Muscle layer of duodenum (tissue), 2 donors: ENCODE results near the gene RNF25.

Experiments used
- H3K27ac ChIP-seq: one replicate; pipeline ENCODE4 v1.7.0; 2013; ENCODE audit warnings: mild to moderate bottlenecking, low read length
- H3K27me3 ChIP-seq: one replicate; pipeline ENCODE4 v1.7.0; 2013; ENCODE audit warnings: low read depth, mild to moderate bottlenecking, control low read depth, low read length
- H3K36me3 ChIP-seq, 2 donors: one replicate each; pipeline ENCODE4 v1.7.0; 2013; ENCODE audit warnings: low read length in 2 of 2, control low read depth in 1 of 2, mild to moderate bottlenecking in 1 of 2; ENCODE audit not compliant: insufficient read depth in 2 of 2, control insufficient read depth in 1 of 2
- H3K4me1 ChIP-seq, 2 donors: one replicate each; pipeline ENCODE4 v1.7.0; 2013; ENCODE audit warnings: low read length in 2 of 2, mild to moderate bottlenecking in 2 of 2, control low read depth in 1 of 2, moderate library complexity in 1 of 2; ENCODE audit not compliant: insufficient read depth in 2 of 2, control insufficient read depth in 1 of 2
- H3K4me3 ChIP-seq, 2 donors: one replicate each; pipeline ENCODE4 v1.7.0; 2013; ENCODE audit warnings: low read length in 2 of 2, low read depth in 1 of 2, mild to moderate bottlenecking in 1 of 2
- H3K9me3 ChIP-seq, 2 donors: one replicate each; pipeline ENCODE4 v1.7.0; 2013; ENCODE audit warnings: low read length in 2 of 2, control low read depth in 1 of 2, mild to moderate bottlenecking in 1 of 2; ENCODE audit not compliant: control insufficient read depth in 1 of 2
- donor health status: healthy.

RNF25 gene, protein sequence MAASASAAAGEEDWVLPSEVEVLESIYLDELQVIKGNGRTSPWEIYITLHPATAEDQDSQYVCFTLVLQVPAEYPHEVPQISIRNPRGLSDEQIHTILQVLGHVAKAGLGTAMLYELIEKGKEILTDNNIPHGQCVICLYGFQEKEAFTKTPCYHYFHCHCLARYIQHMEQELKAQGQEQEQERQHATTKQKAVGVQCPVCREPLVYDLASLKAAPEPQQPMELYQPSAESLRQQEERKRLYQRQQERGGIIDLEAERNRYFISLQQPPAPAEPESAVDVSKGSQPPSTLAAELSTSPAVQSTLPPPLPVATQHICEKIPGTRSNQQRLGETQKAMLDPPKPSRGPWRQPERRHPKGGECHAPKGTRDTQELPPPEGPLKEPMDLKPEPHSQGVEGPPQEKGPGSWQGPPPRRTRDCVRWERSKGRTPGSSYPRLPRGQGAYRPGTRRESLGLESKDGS

DNA sequence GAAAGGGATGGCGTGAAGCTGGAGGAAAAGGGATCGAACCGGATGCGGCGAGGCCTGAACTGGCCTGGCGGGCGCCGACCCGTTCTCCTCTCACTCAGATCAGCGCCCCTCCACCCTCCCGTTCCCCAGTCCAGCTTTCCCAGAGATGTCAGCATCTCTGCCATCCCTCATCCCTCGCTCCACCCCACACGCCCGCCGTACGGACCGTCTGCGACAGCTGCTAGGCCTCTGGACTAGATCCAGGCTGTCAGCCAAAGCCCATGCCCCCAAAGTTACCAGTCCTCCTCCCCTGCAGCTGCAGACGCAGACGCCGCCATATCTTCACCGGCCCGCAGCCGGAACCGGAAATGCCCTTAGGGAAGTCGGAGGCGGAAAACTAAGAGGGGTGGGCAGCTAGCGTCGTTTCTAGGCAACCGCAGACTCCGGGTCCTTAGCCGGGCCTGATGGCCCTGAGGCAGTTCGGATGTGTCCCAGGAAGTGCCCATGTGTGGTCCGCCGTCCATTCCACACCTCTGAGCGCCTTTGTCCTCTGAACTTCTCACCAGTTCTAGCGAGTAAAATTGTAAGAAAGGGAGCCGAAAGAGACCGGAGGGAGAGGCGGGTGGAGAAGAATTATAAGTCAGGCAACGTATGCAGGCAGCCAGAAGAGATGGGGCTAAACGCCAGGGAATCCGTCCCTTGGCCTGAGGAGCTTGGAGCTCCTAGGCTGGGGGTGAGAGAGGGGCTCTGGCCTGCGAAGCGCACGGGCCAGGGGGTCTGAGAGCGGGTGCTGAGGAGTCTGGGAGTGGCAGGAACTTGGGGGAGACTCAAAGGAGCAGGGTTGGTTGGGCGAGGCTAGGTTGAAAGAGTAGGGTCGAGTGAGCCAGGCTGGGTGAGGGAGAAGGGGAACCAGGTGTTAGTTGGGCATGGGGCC lies at the start of gene RNF25, which contains the start of gene STK36:
Gene RNF25, minus strand, starts transcription at position 349 of the 913 bp plus-strand sequence. Its CDS starts 32 bp downstream, at position 317.
Gene STK36, plus strand, starts transcription at position 433 of the 913 bp plus-strand sequence. CDS start 744 bp downstream, outside the sequence.
- peaks cover 5 to 22% of the 10 kb centered on the region in 2 donors for H3K4me1 ChIP-seq
- peaks cover 10 to 27% of the 10 kb centered on the region in 2 donors for H3K36me3 ChIP-seq
- H3K27me3 ChIP-seq: no peaks in the 10 kb centered on the region
- H3K4me3 ChIP-seq: peak within 1 kb of the TSS; percentile 95 to 98
- no peaks in the 10 kb centered on the region for H3K9me3 ChIP-seq
- peak within 1 kb of the TSS; percentile 76 for H3K27ac ChIP-seq

DNA sequence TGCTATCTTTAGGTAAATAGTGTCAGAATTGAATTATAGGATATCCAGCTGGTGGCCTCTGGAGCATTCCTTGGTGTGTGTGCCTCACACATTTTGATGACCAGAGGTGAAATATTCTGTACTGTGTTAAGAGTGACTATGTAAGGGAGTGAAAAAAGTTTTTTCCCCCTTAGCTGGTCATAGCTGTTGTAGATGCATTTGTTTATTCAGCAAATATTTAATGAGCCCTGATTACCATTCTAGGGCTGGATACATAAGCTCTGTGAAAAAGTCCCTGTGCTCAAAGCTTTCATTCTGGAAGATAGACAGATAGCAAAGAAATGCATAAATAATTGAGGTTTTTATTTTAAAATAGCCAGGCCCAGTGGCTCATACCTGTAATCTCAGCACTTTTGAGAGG lies 49.7 kb upstream of the RNF25 start:
- H3K4me3 ChIP-seq: no peak overlapping the region
- no peaks in the 10 kb centered on the region for H3K27me3 ChIP-seq
- H3K9me3 ChIP-seq: peaks cover 0 to 8% of the 10 kb centered on the region in 2 donors
- no peaks in the 10 kb centered on the region for H3K36me3 ChIP-seq
- no peak overlapping the region for H3K27ac ChIP-seq
- peaks cover 0 to 6% of the 10 kb centered on the region in 2 donors for H3K4me1 ChIP-seq

DNA sequence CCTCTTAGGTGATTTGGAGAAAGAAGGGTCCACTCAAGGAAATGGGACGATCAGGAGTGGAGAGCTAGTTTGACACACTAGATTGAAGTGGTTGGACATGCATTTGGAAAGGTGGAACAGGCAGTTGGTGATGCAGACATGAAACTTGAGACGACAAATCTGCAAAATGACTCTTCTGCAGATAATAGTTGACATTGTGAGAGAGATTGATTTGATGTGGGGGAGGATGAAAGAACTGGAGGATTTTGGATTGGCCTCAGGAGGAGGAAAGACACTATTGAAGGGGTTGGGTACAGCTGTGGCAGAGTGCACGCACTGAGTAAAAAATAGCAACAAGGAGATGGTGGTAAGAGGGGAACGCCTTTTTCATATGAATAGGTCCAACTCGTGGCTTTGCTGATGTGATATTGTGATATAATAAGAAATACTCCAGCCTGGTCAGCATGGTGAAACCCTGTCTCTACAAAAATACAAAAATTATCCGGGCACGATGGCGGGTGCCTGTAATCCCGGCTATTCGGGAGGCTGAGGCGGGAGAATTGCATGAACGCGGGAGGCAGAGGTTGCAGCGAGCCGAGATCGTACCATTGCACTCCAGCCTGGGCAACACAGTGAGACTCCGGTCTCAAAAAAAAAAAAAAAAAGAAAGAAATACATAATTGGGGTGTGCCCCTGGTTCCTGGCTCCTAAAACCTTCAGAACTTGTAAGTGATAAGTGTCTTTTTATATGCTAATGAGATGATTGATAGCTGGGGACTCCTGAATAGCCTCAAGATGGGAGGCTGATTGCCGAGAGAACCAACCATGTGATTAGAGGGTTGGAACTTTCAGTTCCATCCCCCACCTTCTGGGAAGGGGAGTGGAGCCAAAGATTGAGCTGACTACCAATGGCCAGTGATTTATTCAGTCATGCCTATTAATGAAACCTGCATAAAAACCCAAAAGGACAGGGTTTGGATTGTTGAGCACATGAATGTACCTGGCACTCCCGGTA lies 48.5 kb upstream of the RNF25 start:
- H3K4me1 ChIP-seq: peaks cover 0 to 6% of the 10 kb centered on the region in 2 donors

DNA sequence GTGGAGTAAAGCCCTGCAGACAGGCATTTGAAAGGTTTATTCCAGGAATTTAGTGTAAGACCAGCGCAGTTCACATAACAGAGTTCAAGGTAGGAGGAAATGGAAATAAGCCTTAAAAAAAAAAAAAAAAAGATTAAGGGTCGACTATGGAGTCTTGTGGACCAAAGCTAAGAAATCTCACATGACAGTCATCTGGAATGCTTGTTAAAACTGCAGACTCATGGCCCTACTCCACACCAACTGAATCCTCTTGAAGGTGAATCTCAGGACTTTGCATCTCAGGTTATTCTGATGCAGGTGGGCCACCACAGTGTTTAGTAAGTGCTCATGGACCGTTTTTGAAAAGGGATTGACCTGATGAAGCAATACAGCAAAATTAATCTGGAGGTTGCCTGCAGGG lies 47.7 kb upstream of the RNF25 start:
- peaks cover 0 to 6% of the 10 kb centered on the region in 2 donors for H3K4me1 ChIP-seq
- no peaks in the 10 kb centered on the region for H3K27me3 ChIP-seq

More for the DNA sequence above, 48.5 kb upstream of the RNF25 start:
- Histone ChIP-seq H3K27ac (no peak overlapping the region), H3K27me3 (no peaks in the 10 kb centered on the region), H3K4me3 (no peak overlapping the region), H3K9me3 (no peaks in the 10 kb centered on the region), H3K36me3 (no peaks in the 10 kb centered on the region)

DNA sequence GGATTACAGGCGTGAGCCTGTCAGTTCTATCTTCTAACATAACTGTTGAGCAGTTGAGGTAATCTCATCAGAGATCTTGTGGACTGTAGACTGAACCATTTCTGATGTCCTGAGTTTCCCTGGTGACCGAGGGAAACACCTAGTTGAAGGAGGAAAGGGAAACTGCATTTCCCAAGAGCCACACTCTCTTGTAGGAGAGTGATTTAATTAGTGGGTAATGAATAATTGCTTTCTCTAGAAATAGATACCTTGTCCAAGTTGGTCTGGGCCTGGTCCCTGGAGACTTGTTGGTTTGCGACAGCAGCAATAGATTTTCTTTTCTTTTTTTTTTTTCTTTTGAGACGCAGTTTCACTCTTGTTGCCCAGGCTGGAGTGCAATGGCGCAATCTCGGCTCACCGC lies 46.3 kb upstream of the RNF25 start:
- no peaks in the 10 kb centered on the region for H3K36me3 ChIP-seq
- H3K4me3 ChIP-seq: no peak overlapping the region
- H3K9me3 ChIP-seq: no peaks in the 10 kb centered on the region
- no peaks in the 10 kb centered on the region for H3K27me3 ChIP-seq
- no peak overlapping the region for H3K27ac ChIP-seq
- peaks cover 0 to 6% of the 10 kb centered on the region in 2 donors for H3K4me1 ChIP-seq

More for the DNA sequence above, 47.7 kb upstream of the RNF25 start:
- Histone ChIP-seq H3K27ac (no peak overlapping the region), H3K36me3 (no peaks in the 10 kb centered on the region), H3K4me3 (no peak overlapping the region), H3K9me3 (no peaks in the 10 kb centered on the region)

DNA sequence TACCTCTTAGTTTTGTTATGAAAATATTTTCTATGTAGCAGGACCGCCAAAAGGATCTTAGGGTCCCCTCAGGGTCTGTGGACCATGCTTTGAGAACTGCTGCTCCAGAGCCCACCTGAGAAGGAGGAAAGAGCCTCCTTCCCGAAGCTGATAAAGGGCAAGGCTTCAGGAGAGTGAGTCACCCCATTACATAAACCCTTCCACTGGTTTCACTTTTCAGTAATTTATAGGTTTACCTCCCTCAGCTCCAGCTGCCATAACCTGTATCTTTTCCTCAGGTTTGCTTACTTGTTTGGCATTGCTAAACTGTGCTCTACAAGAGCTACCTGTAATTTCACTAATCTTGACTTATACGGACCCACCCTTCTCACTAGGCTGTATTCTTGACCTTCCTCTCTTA lies 45.5 kb upstream of the RNF25 start:
- Histone ChIP-seq H3K9me3 (no peaks in the 10 kb centered on the region), H3K27ac (peak overlapping the region; percentile 35)

DNA sequence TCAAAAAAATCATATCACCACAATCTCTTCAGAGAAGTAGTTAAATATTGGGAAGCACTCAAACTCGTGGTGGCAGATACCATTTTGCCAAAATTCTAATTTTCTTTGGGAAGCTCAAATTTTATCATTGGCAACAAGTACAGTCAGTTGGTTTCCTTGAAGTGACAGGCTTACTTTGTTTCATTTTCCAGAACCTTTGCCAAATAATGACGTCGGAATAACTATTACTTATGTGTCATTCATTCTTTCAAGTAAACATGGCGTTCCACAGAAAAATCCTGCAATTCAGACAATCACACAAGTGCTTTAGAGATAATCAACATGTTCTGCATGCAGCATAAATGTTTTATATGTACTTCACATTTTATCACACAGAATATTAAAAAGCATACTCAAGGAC lies 44.3 kb upstream of the RNF25 start:
- no peaks in the 10 kb centered on the region for H3K9me3 ChIP-seq
- H3K36me3 ChIP-seq: peaks cover 0 to 3% of the 10 kb centered on the region in 2 donors
- no peaks in the 10 kb centered on the region for H3K27me3 ChIP-seq
- no peak overlapping the region for H3K4me3 ChIP-seq
- H3K27ac ChIP-seq: no peak overlapping the region
- H3K4me1 ChIP-seq: peaks cover 0 to 8% of the 10 kb centered on the region in 2 donors

More for the DNA sequence above, 45.5 kb upstream of the RNF25 start:
- Histone ChIP-seq H3K36me3 (no peaks in the 10 kb centered on the region), H3K4me3 (no peak overlapping the region), H3K4me1 (no peaks in the 10 kb centered on the region), H3K27me3 (no peaks in the 10 kb centered on the region)

DNA sequence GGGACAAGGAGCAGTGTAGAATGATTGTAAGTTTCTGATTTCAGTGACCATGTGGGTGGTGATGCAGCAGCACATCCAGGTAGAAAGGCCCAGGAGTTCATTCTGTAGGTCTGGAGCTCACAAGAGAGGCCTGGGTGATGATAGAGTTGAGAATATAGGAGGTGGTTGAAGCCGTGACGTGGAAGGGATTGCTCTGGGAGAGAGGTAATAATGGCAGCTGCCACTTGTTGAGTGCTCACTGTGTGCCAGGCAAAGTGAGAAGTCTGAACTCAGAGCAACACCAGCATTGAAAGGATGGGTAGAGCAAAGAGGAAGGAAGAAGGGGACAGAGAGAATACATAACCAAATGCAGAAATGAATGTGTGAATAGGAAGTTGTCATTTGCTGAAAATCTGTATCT lies 42.1 kb upstream of the RNF25 start:
- H3K36me3 ChIP-seq: peaks cover 0 to 6% of the 10 kb centered on the region in 2 donors
- H3K9me3 ChIP-seq: no peaks in the 10 kb centered on the region
- no peak overlapping the region for H3K27ac ChIP-seq
- H3K4me3 ChIP-seq: no peak overlapping the region
- H3K4me1 ChIP-seq: peaks cover 0 to 8% of the 10 kb centered on the region in 2 donors
- no peaks in the 10 kb centered on the region for H3K27me3 ChIP-seq

DNA sequence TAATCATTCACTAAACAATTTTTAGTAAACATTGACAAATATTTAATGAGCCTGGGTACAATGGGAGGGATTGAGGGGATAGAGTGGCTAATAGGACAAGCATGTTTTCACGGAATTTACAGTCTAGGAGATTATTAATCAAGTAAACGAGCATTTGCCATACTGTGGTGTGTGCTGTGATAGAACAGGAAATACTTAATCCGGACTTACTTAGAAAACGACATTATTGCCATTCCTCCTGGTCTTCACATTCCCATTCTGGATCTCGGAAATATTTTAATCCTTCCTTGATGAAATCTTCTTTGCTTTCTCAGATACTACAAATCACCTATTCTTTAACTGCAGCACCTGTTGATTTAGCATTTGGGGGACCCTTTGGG lies 39.7 kb upstream of the RNF25 start:
- Histone ChIP-seq H3K27me3 (no peaks in the 10 kb centered on the region), H3K4me3 (peak overlapping the region; percentile 83 to 84), H3K27ac (peak overlapping the region; percentile 85), H3K36me3 (peaks cover 0 to 6% of the 10 kb centered on the region in 2 donors), H3K4me1 (peaks cover 0 to 8% of the 10 kb centered on the region in 2 donors), H3K9me3 (no peaks in the 10 kb centered on the region)
